A549 (cell line): ENCODE data around the gene ARMC7.

ENCODE experiments used
- CHD2 ChIP-seq: fragments of 150-350 bp; IDR thresholded peaks from 2 replicates; pipeline ENCODE4 v1.6.1; 2014; ENCODE audit warnings: low read length; ENCODE audit not compliant: partially characterized antibody
- EP300 ChIP-seq, 2 experiments: fragments of >200 bp; sonication (Bioruptor Twin); formaldehyde crosslinking; IDR thresholded peaks; 2 replicates in 1 of 2; 3 replicates in 1 of 2; pipeline ENCODE4 v1.6.1; 2016 to 2017
- HOXA7 ChIP-seq: fragments of 250-450 bp; sonication (Bioruptor Pico); IDR thresholded peaks from 2 replicates; pipeline ENCODE4 v1.5.0; 2020; ENCODE audit warnings: mild to moderate bottlenecking, moderate library complexity
- JUN ChIP-seq, 2 experiments: fragments of >200 bp; sonication (Bioruptor Twin); formaldehyde crosslinking; IDR thresholded peaks; 2 replicates in 1 of 2; 3 replicates in 1 of 2; pipeline ENCODE4 v1.6.1; 2016 to 2017
- MAFK ChIP-seq: fragments of 450-650 bp; IDR thresholded peaks from 2 replicates; pipeline ENCODE4 v1.6.1; 2014; ENCODE audit not compliant: partially characterized antibody
- PHF8 ChIP-seq: fragments of 200-600 bp; sonication (generic); IDR thresholded peaks from 2 replicates; pipeline ENCODE4 v1.6.1; 2016; ENCODE audit warnings: low read depth, mild to moderate bottlenecking, antibody characterized with exemption, moderate library complexity, borderline replicate concordance
- POLR2A ChIP-seq: IDR thresholded peaks from 2 replicates; pipeline ENCODE4 v1.6.1; 2012; ENCODE audit warnings: mild to moderate bottlenecking, low read length
- TF ChIP-seq, protein P1 (sequence below): fragments of >200 bp; sonication (Bioruptor Twin); formaldehyde crosslinking; IDR thresholded peaks from 3 replicates; pipeline ENCODE4 v1.5.1; 2016
- TF ChIP-seq, protein P2 (sequence below): IDR thresholded peaks from 2 replicates; pipeline ENCODE4 v1.6.1; 2012

DNA sequence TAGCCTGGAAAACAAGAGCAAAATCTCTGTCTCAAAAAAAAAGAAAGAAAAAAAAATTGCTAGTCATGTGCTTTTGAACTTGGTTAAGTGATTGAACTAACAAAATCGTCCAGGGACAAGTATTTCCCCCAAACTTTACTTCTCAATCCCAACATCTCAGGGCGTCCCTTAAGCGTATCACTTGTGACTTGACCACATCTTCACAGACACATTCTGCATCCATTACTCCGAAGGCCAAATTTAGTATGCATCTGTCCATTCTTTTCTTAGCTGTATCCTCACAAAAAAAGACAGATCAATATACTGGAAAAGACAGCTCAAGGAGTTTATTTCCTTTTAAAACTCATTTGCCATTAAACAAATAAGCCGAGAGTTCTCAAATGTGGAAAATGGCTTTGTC, 50.4 kb downstream of the ARMC7 start:
- TF ChIP-seq PHF8: no peak
- no peak for TF ChIP-seq POLR2A
- TF ChIP-seq, protein P1, sequence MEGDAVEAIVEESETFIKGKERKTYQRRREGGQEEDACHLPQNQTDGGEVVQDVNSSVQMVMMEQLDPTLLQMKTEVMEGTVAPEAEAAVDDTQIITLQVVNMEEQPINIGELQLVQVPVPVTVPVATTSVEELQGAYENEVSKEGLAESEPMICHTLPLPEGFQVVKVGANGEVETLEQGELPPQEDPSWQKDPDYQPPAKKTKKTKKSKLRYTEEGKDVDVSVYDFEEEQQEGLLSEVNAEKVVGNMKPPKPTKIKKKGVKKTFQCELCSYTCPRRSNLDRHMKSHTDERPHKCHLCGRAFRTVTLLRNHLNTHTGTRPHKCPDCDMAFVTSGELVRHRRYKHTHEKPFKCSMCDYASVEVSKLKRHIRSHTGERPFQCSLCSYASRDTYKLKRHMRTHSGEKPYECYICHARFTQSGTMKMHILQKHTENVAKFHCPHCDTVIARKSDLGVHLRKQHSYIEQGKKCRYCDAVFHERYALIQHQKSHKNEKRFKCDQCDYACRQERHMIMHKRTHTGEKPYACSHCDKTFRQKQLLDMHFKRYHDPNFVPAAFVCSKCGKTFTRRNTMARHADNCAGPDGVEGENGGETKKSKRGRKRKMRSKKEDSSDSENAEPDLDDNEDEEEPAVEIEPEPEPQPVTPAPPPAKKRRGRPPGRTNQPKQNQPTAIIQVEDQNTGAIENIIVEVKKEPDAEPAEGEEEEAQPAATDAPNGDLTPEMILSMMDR: no peak
- no peak for TF ChIP-seq HOXA7 (CRISPR knock-in tag)
- TF ChIP-seq MAFK: no peak
- TF ChIP-seq, protein P2, sequence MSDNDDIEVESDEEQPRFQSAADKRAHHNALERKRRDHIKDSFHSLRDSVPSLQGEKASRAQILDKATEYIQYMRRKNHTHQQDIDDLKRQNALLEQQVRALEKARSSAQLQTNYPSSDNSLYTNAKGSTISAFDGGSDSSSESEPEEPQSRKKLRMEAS: no peak
- TF ChIP-seq JUN (IDR thresholded peaks at IDR 0.05): no peak
- TF ChIP-seq EP300 (IDR thresholded peaks at IDR 0.05): no peak
- TF ChIP-seq CHD2: no peak
